ENCODE data around the gene VPS4A.
A peak's percentile ranks its signal among the peaks of the same experiment; 100 is the strongest.
"Not testable (repeated sequence)": the region's sequence is repeated elsewhere in the genome, so short reads cannot be mapped to it uniquely, and the experiment has no call there.

Gene VPS4A

GRCh38 chr16:69285240-69285639 is 25.9 kb upstream of the VPS4A start:
- Mint-ChIP-seq H3K36me3 (ENCODE audit: low read depth) (peaks cover 20% of the 10 kb centered on the region), H3K27ac (no peak overlapping the region), H3K9me3 (peaks cover 4% of the 10 kb centered on the region), H3K4me3 (no peak overlapping the region), H3K27me3 (ENCODE audit: low read depth, poor library complexity) (peaks cover 3% of the 10 kb centered on the region), H3K4me1 (no peaks in the 10 kb centered on the region)
- DNase-seq = no peak
- TF ChIP-seq CTCF (IDR thresholded peaks at IDR 0.05) = no peak

- no peak overlapping the region for H3K4me3 Mint-ChIP-seq
- DNase-seq = no peak
- no peaks in the 10 kb centered on the region for H3K9me3 Mint-ChIP-seq
- TF ChIP-seq CTCF (IDR thresholded peaks at IDR 0.05) = peak; percentile 65
- H3K27ac Mint-ChIP-seq = no peak overlapping the region
- no peaks in the 10 kb centered on the region for H3K4me1 Mint-ChIP-seq
- peaks cover 3% of the 10 kb centered on the region for H3K27me3 Mint-ChIP-seq (ENCODE audit: low read depth, poor library complexity)
- H3K36me3 Mint-ChIP-seq (ENCODE audit: low read depth) = peaks cover 10% of the 10 kb centered on the region
These were observed 24.0 kb upstream of the VPS4A start for GRCh38 chr16:69286941-69287713.

- not testable (repeated sequence) for H3K9me3 Mint-ChIP-seq; H3K36me3 Mint-ChIP-seq (ENCODE audit: low read depth); DNase-seq; H3K4me1 Mint-ChIP-seq; H3K27me3 Mint-ChIP-seq (ENCODE audit: low read depth, poor library complexity); H3K27ac Mint-ChIP-seq; H3K4me3 Mint-ChIP-seq
These were observed 19.5 kb upstream of the VPS4A start for GRCh38 chr16:69291657-69292056.

GRCh38 chr16:69293401-69293800 is 17.7 kb upstream of the VPS4A start:
- Mint-ChIP-seq H3K4me1 (peaks cover 5% of the 10 kb centered on the region), H3K36me3 (ENCODE audit: low read depth) (peaks cover 10% of the 10 kb centered on the region), H3K4me3 (no peak overlapping the region), H3K27me3 (ENCODE audit: low read depth, poor library complexity) (no peaks in the 10 kb centered on the region), H3K27ac (peak overlapping the region; percentile 20), H3K9me3 (no peaks in the 10 kb centered on the region)
- no peak for DNase-seq
- no peak for TF ChIP-seq CTCF (IDR thresholded peaks at IDR 0.05)

- Mint-ChIP-seq H3K36me3 (ENCODE audit: low read depth) (peaks cover 15% of the 10 kb centered on the region), H3K27me3 (ENCODE audit: low read depth, poor library complexity) (no peaks in the 10 kb centered on the region)
- TF ChIP-seq CTCF (IDR thresholded peaks at IDR 0.05) = no peak
These were observed 17.1 kb upstream of the VPS4A start for GRCh38 chr16:69294051-69294450.

GRCh38 chr16:69296771-69297170 is 14.4 kb upstream of the VPS4A start:
- H3K36me3 Mint-ChIP-seq (ENCODE audit: low read depth) = peaks cover 33% of the 10 kb centered on the region
- H3K9me3 Mint-ChIP-seq; H3K27me3 Mint-ChIP-seq (ENCODE audit: low read depth, poor library complexity); DNase-seq; H3K4me1 Mint-ChIP-seq; H3K4me3 Mint-ChIP-seq; H3K27ac Mint-ChIP-seq: not testable (repeated sequence)

More at GRCh38 chr16:69294051-69294450, 17.1 kb upstream of the VPS4A start:
- DNase-seq = no peak
- Mint-ChIP-seq H3K4me1 (peaks cover 5% of the 10 kb centered on the region), H3K9me3 (no peaks in the 10 kb centered on the region), H3K27ac (no peak overlapping the region), H3K4me3 (no peak overlapping the region)

GRCh38 chr16:69298261-69298660 is 12.9 kb upstream of the VPS4A start:
- Mint-ChIP-seq H3K9me3 (no peaks in the 10 kb centered on the region), H3K4me1 (peaks cover 14% of the 10 kb centered on the region), H3K27ac (no peak overlapping the region), H3K4me3 (no peak overlapping the region), H3K27me3 (ENCODE audit: low read depth, poor library complexity) (peaks cover 5% of the 10 kb centered on the region), H3K36me3 (ENCODE audit: low read depth) (peaks cover 33% of the 10 kb centered on the region)
- no peak for TF ChIP-seq CTCF (IDR thresholded peaks at IDR 0.05)
- no peak for DNase-seq

Measured in nephron progenitor cell (in vitro differentiated cells).